Mesodermal cell (in vitro differentiated cells): Measurements from ENCODE around the gene SHC1.
A peak's percentile ranks its signal among the peaks of the same experiment; 100 is the strongest.
"Not testable (repeated sequence)": the region's sequence is repeated elsewhere in the genome, so short reads cannot be mapped to it uniquely, and the experiment has no call there.

Experiments used
- H3K27ac ChIP-seq: 2 replicates; pipeline ENCODE4 v1.7.0; 2013; ENCODE audit warnings: mild to moderate bottlenecking, low read depth, low read length, moderate library complexity; ENCODE audit not compliant: severe bottlenecking
- H3K36me3 ChIP-seq: 2 replicates; pipeline ENCODE4 v1.7.1; 2013; ENCODE audit warnings: mild to moderate bottlenecking, low read length, moderate library complexity; ENCODE audit not compliant: control insufficient read depth, insufficient read depth
- H3K4me1 ChIP-seq: one replicate; pipeline ENCODE4 v1.7.1; 2013; ENCODE audit warnings: mild to moderate bottlenecking, low read length; ENCODE audit not compliant: insufficient read depth, control insufficient read depth, poor library complexity, severe bottlenecking
- H3K4me3 ChIP-seq: 2 replicates; pipeline ENCODE4 v1.7.0; 2013; ENCODE audit warnings: low read length, control low read depth, mild to moderate bottlenecking; ENCODE audit not compliant: insufficient read depth, poor library complexity, severe bottlenecking; ENCODE audit errors: extremely low read depth
- H3K9me3 ChIP-seq: 2 replicates; pipeline ENCODE4 v1.7.1; 2013; ENCODE audit warnings: mild to moderate bottlenecking, low read length, moderate library complexity; ENCODE audit not compliant: control insufficient read depth
- WGBS, 2 experiments: methylation state at CpG; one replicate each; pipeline ENCODE4 v1.1.5; 2013; ENCODE audit warnings: missing lambda C conversion rate in 2 of 2; ENCODE audit not compliant: insufficient coverage in 2 of 2; 5-methylcytosine and 5-hydroxymethylcytosine counted together

Gene SHC1

GRCh38 chr1:154993572-154994268 is 23.2 kb upstream of the SHC1 start, which contains the start of gene LENEP:
Gene LENEP (plus strand): TSS chr1:154993586. CDS start chr1:154993608, 22 bp downstream.
- Histone ChIP-seq H3K9me3 (no peaks in the 10 kb centered on the region), H3K36me3 (peaks cover 28% of the 10 kb centered on the region), H3K4me3 (no peak within 1 kb of the TSS), H3K27ac (peak within 1 kb of the TSS; percentile 59), H3K4me1 (peaks cover 7% of the 10 kb centered on the region)
- WGBS, 2 experiments: 100% methylated on average over 1 of the region's 8 CpGs

- Histone ChIP-seq H3K9me3 (no peaks in the 10 kb centered on the region), H3K4me1 (peaks cover 7% of the 10 kb centered on the region), H3K27ac (peak overlapping the region; percentile 59), H3K4me3 (no peak overlapping the region), H3K36me3 (peaks cover 35% of the 10 kb centered on the region)
- 80 to 92% methylated on average over 2 to 12 of the region's 14 CpGs for WGBS, 2 experiments
Observed at GRCh38 chr1:154992721-154993571, 22.4 kb upstream of the SHC1 start.

- Histone ChIP-seq H3K4me1 (peaks cover 7% of the 10 kb centered on the region), H3K27ac (no peak overlapping the region), H3K9me3 (no peaks in the 10 kb centered on the region), H3K36me3 (peaks cover 55% of the 10 kb centered on the region), H3K4me3 (no peak overlapping the region)
- WGBS, 2 experiments: 100% methylated on average over 3 of the region's 8 CpGs
Observed at GRCh38 chr1:154990276-154990675, 19.7 kb upstream of the SHC1 start.

GRCh38 chr1:154989195-154989860 is 18.8 kb upstream of the SHC1 start:
- WGBS, 2 experiments: no CpG with 5 or more reads among the region's 3 CpGs
- Histone ChIP-seq H3K4me3 (no peak overlapping the region), H3K9me3 (no peaks in the 10 kb centered on the region), H3K36me3 (peaks cover 62% of the 10 kb centered on the region), H3K27ac (no peak overlapping the region), H3K4me1 (peaks cover 10% of the 10 kb centered on the region)

GRCh38 chr1:154988058-154988954 is 17.8 kb upstream of the SHC1 start:
- WGBS, 2 experiments: 95 to 96% methylated on average over 16 of the region's 17 CpGs
- Histone ChIP-seq H3K9me3 (no peaks in the 10 kb centered on the region), H3K27ac (no peak overlapping the region), H3K4me3 (no peak overlapping the region), H3K36me3 (peaks cover 62% of the 10 kb centered on the region), H3K4me1 (peaks cover 6% of the 10 kb centered on the region)

- 91 to 95% methylated on average over 5 to 6 of the region's 6 CpGs for WGBS, 2 experiments
- Histone ChIP-seq H3K4me3 (no peak overlapping the region), H3K9me3 (no peaks in the 10 kb centered on the region), H3K36me3 (peaks cover 60% of the 10 kb centered on the region), H3K4me1 (peaks cover 6% of the 10 kb centered on the region), H3K27ac (no peak overlapping the region)
Observed at GRCh38 chr1:154987326-154987725, 16.8 kb upstream of the SHC1 start.

- H3K4me3 ChIP-seq, H3K27ac ChIP-seq, H3K9me3 ChIP-seq, H3K4me1 ChIP-seq: not testable (repeated sequence)
- peaks cover 66% of the 10 kb centered on the region for H3K36me3 ChIP-seq
- 100% methylated on average over 1 to 2 of the region's 4 CpGs for WGBS, 2 experiments
Observed at GRCh38 chr1:154986736-154987135, 16.2 kb upstream of the SHC1 start.

GRCh38 chr1:154983776-154984466 is 13.4 kb upstream of the SHC1 start:
- 9 to 24% methylated on average over 9 to 12 of the region's 17 CpGs for WGBS, 2 experiments
- peaks cover 6% of the 10 kb centered on the region for H3K4me1 ChIP-seq
- H3K9me3 ChIP-seq: no peaks in the 10 kb centered on the region
- H3K36me3 ChIP-seq: peaks cover 70% of the 10 kb centered on the region
- H3K4me3 ChIP-seq: peak overlapping the region; percentile 84
- H3K27ac ChIP-seq: peak overlapping the region; percentile 39

GRCh38 chr1:154982897-154983648 is 12.5 kb upstream of the SHC1 start, which contains the start of gene FLAD1:
Gene FLAD1 (plus strand): TSS chr1:154983344. CDS start chr1:154983695, 351 bp downstream.
- Histone ChIP-seq H3K27ac (peak within 1 kb of the TSS; percentile 51), H3K36me3 (peaks cover 68% of the 10 kb centered on the region), H3K4me3 (peak within 1 kb of the TSS; percentile 84), H3K9me3 (no peaks in the 10 kb centered on the region), H3K4me1 (peaks cover 6% of the 10 kb centered on the region)
- 0 to 1% methylated on average over 17 to 24 of the region's 26 CpGs for WGBS, 2 experiments
